HCT116 (cell line): ENCODE measurements around the gene ARF1. TPM values are rescaled to one million over a fixed set of nuclear protein-coding genes. Genes with fewer than 3 reads are reported as not detected.

Experiments
- ATAC-seq: fragments of 200-7000 bp; cut with Tn5 transposase; 2 replicates; pipeline ENCODE4 v1.9.1; 2020; ENCODE audit warnings: mild to moderate bottlenecking, moderate library complexity
- BruUV-seq: library from RNA; stranded (reverse); fragments of 400-500 nt; replicated peaks from 2 replicates; lab custom pipeline; 2021; lab: Mats Ljungman, UMichigan
- CTCF ChIA-PET: fragments of 300-600 bp; sonication (Branson Sonifier 250); formaldehyde crosslinking; loops from one replicate; lab custom pipeline; 2021; ENCODE audit warnings: antibody characterized with exemption; lab: Charles Lee
- POLR2A ChIA-PET: fragments of 300-600, 350-600 bp; sonication (Branson Sonifier 250); formaldehyde crosslinking; loops from one replicate; lab custom pipeline; 2021; ENCODE audit warnings: antibody characterized with exemption; lab: Charles Lee
- RAD21 ChIA-PET, 2 experiments: fragments of 300-600 bp; sonication (Branson Sonifier 250); formaldehyde crosslinking; loops; one replicate each; lab custom pipeline; 2023; ENCODE audit warnings: low total read pairs in 2 of 2; ENCODE audit not compliant: uncharacterized antibody in 2 of 2, unreplicated experiment in 2 of 2, low non-redundant PET in 1 of 2; lab: Charles Lee
- DNase-seq: peaks from one replicate; pipeline ENCODE4 v3.0.0-alpha.2; 2010; ENCODE audit warnings: low read depth, low spot score
- H2AFZ ChIP-seq: fragments of 200-600 bp; shearing (Covaris generic), sonication (generic); 2 replicates; pipeline ENCODE4 v1.6.1; 2017; ENCODE audit warnings: low read depth, mixed run types, mixed read lengths, antibody characterized with exemption, low read length; ENCODE audit not compliant: poor library complexity, severe bottlenecking
- H3K27ac ChIP-seq: 2 replicates; pipeline ENCODE4 v1.5.1; 2012; ENCODE audit warnings: low read depth, low read length
- H3K27me3 ChIP-seq: fragments of 200-600 bp; sonication (generic); 2 replicates; pipeline ENCODE4 v1.6.1; 2016; ENCODE audit warnings: mixed run types, low read length, mixed read lengths; ENCODE audit not compliant: insufficient read depth
- H3K36me3 ChIP-seq, 2 experiments: fragments of 200-500 bp in 1 of 2; fragments of 200-600 bp in 1 of 2; sonication (Bioruptor generic) in 1 of 2; sonication (generic) in 1 of 2; 2 replicates each; pipeline versions ENCODE4 v1.5.1 to v1.6.1; 2014 to 2016; ENCODE audit warnings: low read length in 2 of 2, inconsistent platforms in 1 of 2, mixed read lengths in 1 of 2, mixed run types in 1 of 2; ENCODE audit not compliant: insufficient read depth in 2 of 2, control insufficient read depth in 1 of 2
- H3K4me1 ChIP-seq, 2 experiments: fragments of 200-600 bp in 1 of 2; sonication (generic) in 1 of 2; 2 replicates each; pipeline versions ENCODE4 v1.5.1 to v1.6.1; 2012 to 2017; ENCODE audit warnings: low read length in 2 of 2, inconsistent platforms in 1 of 2, mild to moderate bottlenecking in 1 of 2, mixed read lengths in 1 of 2, mixed run types in 1 of 2, moderate library complexity in 1 of 2; ENCODE audit not compliant: insufficient read depth in 2 of 2, control insufficient read depth in 1 of 2
- H3K4me2 ChIP-seq: fragments of 200-600 bp; sonication (generic); 2 replicates; pipeline ENCODE4 v1.6.1; 2017; ENCODE audit warnings: mixed run types, low read length, mixed read lengths
- H3K4me3 ChIP-seq, 2 experiments: fragments of 200-600 bp in 1 of 2; sonication (generic) in 1 of 2; replicated peaks in 1 of 2; 2 replicates each; pipeline ENCODE4 v1.5.1; 2011 to 2016; ENCODE audit warnings: low read length in 2 of 2, control low read depth in 1 of 2, low read depth in 1 of 2, mild to moderate bottlenecking in 1 of 2, mixed read lengths in 1 of 2, mixed run types in 1 of 2
- H3K79me2 ChIP-seq: fragments of 200-600 bp; sonication (generic); 2 replicates; pipeline ENCODE4 v1.6.1; 2017; ENCODE audit warnings: mild to moderate bottlenecking, mixed run types, low read length, moderate library complexity, mixed read lengths; ENCODE audit not compliant: insufficient read depth
- H3K9ac ChIP-seq: fragments of 200-600 bp; sonication (generic); 2 replicates; pipeline ENCODE4 v1.6.1; 2016; ENCODE audit warnings: low read length, mixed read lengths
- H3K9me2 ChIP-seq: fragments of 200-600 bp; sonication (generic), shearing (Covaris generic); 2 replicates; pipeline ENCODE4 v1.6.1; 2017; ENCODE audit warnings: mixed run types, mild to moderate bottlenecking, moderate library complexity; ENCODE audit not compliant: insufficient read depth
- H3K9me3 ChIP-seq, 2 experiments: fragments of 200-500 bp in 1 of 2; fragments of 200-600 bp in 1 of 2; sonication (Bioruptor generic) in 1 of 2; sonication (generic) in 1 of 2; 2 replicates each; pipeline ENCODE4 v1.6.1; 2014 to 2017; ENCODE audit warnings: low read length in 2 of 2, mixed read lengths in 2 of 2, inconsistent platforms in 1 of 2, low read depth in 1 of 2, mild to moderate bottlenecking in 1 of 2, mixed run types in 1 of 2, moderate library complexity in 1 of 2; ENCODE audit not compliant: control insufficient read depth in 1 of 2, insufficient read depth in 1 of 2
- H4K20me1 ChIP-seq: fragments of 200-600 bp; sonication (generic), shearing (Covaris generic); 2 replicates; pipeline ENCODE4 v1.6.1; 2017; ENCODE audit warnings: mixed run types, mild to moderate bottlenecking, moderate library complexity; ENCODE audit not compliant: insufficient read depth
- CBX3 ChIP-seq: IDR thresholded peaks from 2 replicates; pipeline ENCODE4 v1.6.1; 2012; ENCODE audit warnings: low read depth
- EGR1 ChIP-seq: IDR thresholded peaks from 2 replicates; pipeline ENCODE4 v1.6.1; 2012; ENCODE audit warnings: low read depth
- EZH2phosphoT487 ChIP-seq: fragments of 200-600 bp; IDR thresholded peaks from 2 replicates; pipeline ENCODE4 v1.6.1; 2018; ENCODE audit warnings: antibody characterized with exemption, borderline replicate concordance
- JUND ChIP-seq: IDR thresholded peaks from 2 replicates; pipeline ENCODE4 v1.6.1; 2012
- MAX ChIP-seq: IDR thresholded peaks from 2 replicates; pipeline ENCODE4 v1.6.1; 2012
- SIN3A ChIP-seq: IDR thresholded peaks from 2 replicates; pipeline ENCODE4 v1.6.1; 2012; ENCODE audit warnings: low read depth
- SP1 ChIP-seq: IDR thresholded peaks from 2 replicates; pipeline ENCODE4 v1.6.1; 2012; ENCODE audit warnings: low read depth
- SRF ChIP-seq: IDR thresholded peaks from 2 replicates; pipeline ENCODE4 v1.6.1; 2012; ENCODE audit warnings: low read depth
- TCF7L2 ChIP-seq: IDR thresholded peaks from 2 replicates; pipeline ENCODE4 v1.7.0; 2011; ENCODE audit warnings: borderline replicate concordance, inconsistent platforms; ENCODE audit not compliant: insufficient read depth, insufficient read length; ENCODE audit errors: extremely low read depth
- ZBTB33 ChIP-seq: IDR thresholded peaks from 2 replicates; pipeline ENCODE4 v1.6.1; 2011; ENCODE audit warnings: mild to moderate bottlenecking, low read length, moderate library complexity; ENCODE audit not compliant: insufficient replicate concordance; ENCODE audit errors: extremely low read depth
- ZNF274 ChIP-seq: fragments of 200-500 bp; sonication (Bioruptor generic); IDR thresholded peaks from 2 replicates; pipeline ENCODE4 v1.6.1; 2014; ENCODE audit warnings: mild to moderate bottlenecking, low read depth, low read length, inconsistent platforms
- intact Hi-C: fragments of 100-400 bp; cut with micrococcal nuclease; formaldehyde crosslinking; loops from 2 replicates; pipeline ENCODE4 v1.10.0; 2022
- total RNA-seq: library from RNA; stranded (reverse); gene quantifications from one replicate; pipeline ENCODE4 v1.2.1, GENCODE V29; 2021; ENCODE audit not compliant: unreplicated experiment

The ARF1 gene
- total RNA-seq, 1 experiment from 2014 or later = 394 TPM

- H3K36me3 ChIP-seq = no peaks in the 10 kb centered on the region
- DNase-seq = no peak
- no peaks in the 10 kb centered on the region for H3K79me2 ChIP-seq
- CTCF ChIA-PET = no interaction called here
- intact Hi-C loops = no loop called here
- 0 out of 2 replicates have a peak, but pooled peaks cover 6% of the 10 kb centered on the region for H3K27me3 ChIP-seq
- no peak for TF ChIP-seq TCF7L2
- TF ChIP-seq SRF = no peak
- no peak for TF ChIP-seq JUND
- no peak for TF ChIP-seq SP1
- TF ChIP-seq SIN3A = no peak
- TF ChIP-seq EZH2phosphoT487 = no peak
- TF ChIP-seq ZBTB33 = no peak
- TF ChIP-seq EGR1 = no peak
- no peak for TF ChIP-seq MAX
- no peak for TF ChIP-seq CBX3
- TF ChIP-seq ZNF274 = no peak
- H4K20me1 ChIP-seq = no peaks in the 10 kb centered on the region
- no peaks in the 10 kb centered on the region for H3K9me2 ChIP-seq
- ATAC-seq = no peak
- no TSS peak for BruUV-seq
- H2AFZ ChIP-seq = no peak overlapping the region
- RAD21 ChIA-PET = no interaction called here
- H3K4me3 ChIP-seq = no peak overlapping the region
- no peaks in the 10 kb centered on the region for H3K9me3 ChIP-seq
- no peak overlapping the region for H3K9ac ChIP-seq
- peaks cover 0 to 12% of the 10 kb centered on the region in 2 experiments; a peak in 2 of 4 replicates for H3K4me1 ChIP-seq
- H3K27ac ChIP-seq = no peak overlapping the region
- no peak overlapping the region for H3K4me2 ChIP-seq
- POLR2A ChIA-PET = no interaction called here
These were observed 19.7 kb upstream of the ARF1 start for GRCh38 chr1:228062812-228063211.
